Spleen (tissue), 11 donors: ENCODE measurements around the gene OIT3. TPM values are rescaled to one million over a fixed set of nuclear protein-coding genes. Genes with fewer than 3 reads are reported as not detected.

Source experiments
- DNase-seq: peaks from one replicate; pipeline ENCODE4 v3.0.0-alpha.2; 2020
- H3K27ac ChIP-seq, 8 donors: fragments of 200-600 bp; sonication (generic) in 7 of 8; 1 replicate in 4 of 8; 2 replicates in 4 of 8; pipeline versions ENCODE4 v1.5.0 to v1.8.0; 2016 to 2021; ENCODE audit warnings: inconsistent platforms in 4 of 8, mild to moderate bottlenecking in 4 of 8, moderate library complexity in 1 of 8
- H3K27me3 ChIP-seq, 7 donors: fragments of 200-600 bp; sonication (generic) in 6 of 7; replicated peaks in 1 of 7; 1 replicate in 4 of 7; 2 replicates in 3 of 7; pipeline versions ENCODE4 v1.5.0 to v1.8.0; 2016 to 2021; ENCODE audit warnings: inconsistent platforms in 3 of 7, mild to moderate bottlenecking in 1 of 7
- H3K36me3 ChIP-seq, 6 donors: fragments of 200-600 bp; sonication (generic) in 5 of 6; 1 replicate in 4 of 6; 2 replicates in 2 of 6; pipeline versions ENCODE4 v1.5.0 to v1.8.0; 2016 to 2021; ENCODE audit warnings: inconsistent platforms in 2 of 6
- H3K4me1 ChIP-seq, 6 donors: fragments of 200-600 bp; sonication (generic) in 5 of 6; 1 replicate in 3 of 6; 2 replicates in 3 of 6; pipeline versions ENCODE4 v1.5.0 to v1.8.0; 2016 to 2021; ENCODE audit warnings: inconsistent platforms in 3 of 6
- H3K4me3 ChIP-seq, 8 donors: fragments of 200-600 bp; sonication (generic) in 7 of 8; 1 replicate in 4 of 8; 2 replicates in 4 of 8; pipeline versions ENCODE4 v1.5.0 to v1.8.0; 2016 to 2021; ENCODE audit warnings: inconsistent platforms in 4 of 8, mild to moderate bottlenecking in 4 of 8, moderate library complexity in 2 of 8
- H3K9me3 ChIP-seq, 8 donors: fragments of 200-600 bp; sonication (generic) in 7 of 8; 1 replicate in 4 of 8; 2 replicates in 4 of 8; pipeline versions ENCODE4 v1.5.0 to v1.8.0; 2016 to 2021; ENCODE audit warnings: inconsistent platforms in 4 of 8
- CTCF ChIP-seq, 11 experiments: fragments of 200-600 bp in 7 of 11; fragments of 450-650 bp in 4 of 11; sonication (generic) in 4 of 11; IDR thresholded peaks in 8 of 11; conservative IDR thresholded peaks in 3 of 11; 1 replicate in 7 of 11; 2 replicates in 4 of 11; pipeline versions ENCODE4 v1.4.0 to v1.8.0; 2016 to 2021; ENCODE audit warnings: antibody characterized with exemption in 11 of 11, inconsistent platforms in 4 of 11, mild to moderate bottlenecking in 1 of 11
- POLR2A ChIP-seq, 3 donors: fragments of 450-650 bp; IDR thresholded peaks; one replicate each; pipeline ENCODE4 v1.5.1; 2017; ENCODE audit warnings: antibody characterized with exemption in 3 of 3, mild to moderate bottlenecking in 1 of 3
- POLR2AphosphoS5 ChIP-seq, 3 donors: sonication (generic); formaldehyde crosslinking; IDR thresholded peaks; one replicate each; pipeline ENCODE4 v1.5.1; 2017; ENCODE audit warnings: antibody characterized with exemption in 3 of 3
- WGBS, 5 donors: extraction: QIAGEN DNeasy Blood & Tissue Kit in 3 of 5; methylation state at CpG; one replicate each; pipeline versions ENCODE4 v1.1.5 to v1.1.7; 2013 to 2018; 5-methylcytosine and 5-hydroxymethylcytosine counted together
- intact Hi-C: fragments of 100-400 bp; cut with DNase I; formaldehyde crosslinking; loops from one replicate; pipeline ENCODE4 v1.15.0; 2023; ENCODE audit warnings: low total_unique reads
- polyA plus RNA-seq, 3 donors: library from polyadenylated mRNA; stranded (reverse); fragments of 200-250 nt; gene quantifications; one replicate each; pipeline ENCODE4 v1.2.1, GENCODE V29; 2013
- total RNA-seq, 7 donors: library from RNA; depleted of rRNA in 3 of 7; stranded (reverse); fragments of >200 nt in 3 of 7; fragmentation: NEBNext Ultra II Directional in 4 of 7; extraction: Animal tissue kit (Norgen Biotek cat#: 25700) in 4 of 7; gene quantifications; one replicate each; pipeline versions ENCODE4 v1.1.0 to v1.2.1, GENCODE V29; 2016 to 2021
- donor health status: healthy with polysubstance abuse.
- donor health status: DM: no; HTN: no; CAD: no; lungs with moderate emphysema.
- donor health status: DM: no; HTN: no; CAD: no.
- donor health status: Bipolar disorder and iron deficiency.
- donor health status: healthy.
- donor health status: DM: no; HTN: no; CAD: no.
- donor health status: DM: yes; HTN: yes; CAD: no.

The OIT3 gene
- total and polyA plus RNA-seq, 10 donors, result 0.33 to 90.9 (median 18.4) TPM

GRCh38 chr10:72904806-72905205 lies 11.3 kb downstream of the OIT3 start:
- H3K27ac ChIP-seq, result no peak overlapping the region
- DNase-seq, result no peak
- WGBS, 5 donors, result 68 to 79% (median 74%) methylated on average over 3 of the region's 3 CpGs

GRCh38 chr10:72906446-72906845 lies 12.9 kb downstream of the OIT3 start:
- no peak overlapping the region for H3K27ac ChIP-seq
- WGBS, 5 donors, result 79 to 87% (median 84%) methylated on average over 6 of the region's 6 CpGs
- no peaks in the 10 kb centered on the region for H3K9me3 ChIP-seq
- intact Hi-C loops, result no loop called here
- H3K27me3 ChIP-seq, result no peaks in the 10 kb centered on the region
- no peak overlapping the region for H3K4me3 ChIP-seq
- TF ChIP-seq CTCF (IDR thresholded peaks at IDR 0.05 in 8 of 11, conservative IDR thresholded peaks at IDR 0.05 in 3 of 11) (no peak), POLR2AphosphoS5 (IDR thresholded peaks at IDR 0.05) (no peak), POLR2A (IDR thresholded peaks at IDR 0.05) (no peak)
- no peaks in the 10 kb centered on the region for H3K4me1 ChIP-seq
- DNase-seq, result no peak
- H3K36me3 ChIP-seq, result no peaks in the 10 kb centered on the region

More at GRCh38 chr10:72904806-72905205, 11.3 kb downstream of the OIT3 start:
- intact Hi-C loops, result no loop called here
- TF ChIP-seq POLR2A (IDR thresholded peaks at IDR 0.05) (no peak), CTCF (IDR thresholded peaks at IDR 0.05 in 8 of 11, conservative IDR thresholded peaks at IDR 0.05 in 3 of 11) (no peak), POLR2AphosphoS5 (IDR thresholded peaks at IDR 0.05) (no peak)
- Histone ChIP-seq H3K27me3 (no peaks in the 10 kb centered on the region), H3K4me1 (no peaks in the 10 kb centered on the region), H3K4me3 (no peak overlapping the region), H3K9me3 (no peaks in the 10 kb centered on the region), H3K36me3 (no peaks in the 10 kb centered on the region)

DNA sequence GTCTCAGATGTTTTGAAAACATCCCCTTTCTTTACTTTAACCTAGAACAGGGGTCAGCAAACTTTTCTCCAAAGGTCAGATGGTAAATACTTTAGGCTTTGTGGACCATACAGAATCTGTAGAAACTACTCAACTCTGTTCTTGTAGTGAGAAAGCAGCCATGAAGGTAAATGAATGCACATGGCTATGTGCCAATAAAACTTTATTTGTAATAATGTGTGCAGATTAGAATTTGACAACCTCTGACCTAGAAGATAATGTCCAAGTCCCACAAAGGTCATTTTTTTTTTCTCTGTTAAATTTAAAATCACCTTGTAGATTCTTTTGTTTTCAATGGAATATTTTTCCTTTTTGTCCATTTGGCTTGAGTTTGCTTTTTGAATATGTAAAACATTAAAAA lies 17.2 kb downstream of the OIT3 start:
- Histone ChIP-seq H3K4me1 (no peaks in the 10 kb centered on the region), H3K4me3 (no peak overlapping the region), H3K36me3 (peaks cover 0 to 25% (median 0%) of the 10 kb centered on the region in 6 donors), H3K9me3 (no peaks in the 10 kb centered on the region), H3K27ac (no peak overlapping the region), H3K27me3 (no peaks in the 10 kb centered on the region)
- intact Hi-C loops, result no loop called here
- TF ChIP-seq CTCF (IDR thresholded peaks at IDR 0.05 in 8 of 11, conservative IDR thresholded peaks at IDR 0.05 in 3 of 11), result no peak
- TF ChIP-seq POLR2A (IDR thresholded peaks at IDR 0.05), result no peak
- TF ChIP-seq POLR2AphosphoS5 (IDR thresholded peaks at IDR 0.05), result no peak
- DNase-seq, result no peak

GRCh38 chr10:72911758-72912157 lies 18.2 kb downstream of the OIT3 start:
- Histone ChIP-seq H3K36me3 (peaks cover 0 to 25% (median 0%) of the 10 kb centered on the region in 6 donors), H3K27ac (no peak overlapping the region), H3K27me3 (no peaks in the 10 kb centered on the region), H3K9me3 (no peaks in the 10 kb centered on the region), H3K4me1 (no peaks in the 10 kb centered on the region), H3K4me3 (no peak overlapping the region)
- intact Hi-C loops, result no loop called here
- DNase-seq, result no peak
- no peak for TF ChIP-seq CTCF (IDR thresholded peaks at IDR 0.05 in 8 of 11, conservative IDR thresholded peaks at IDR 0.05 in 3 of 11)
- TF ChIP-seq POLR2AphosphoS5 (IDR thresholded peaks at IDR 0.05), result no peak
- no peak for TF ChIP-seq POLR2A (IDR thresholded peaks at IDR 0.05)
- WGBS, 5 donors, result 91 to 93% (median 92%) methylated on average over 2 of the region's 2 CpGs
